Measurements from ENCODE around the gene TEAD1.

Gene TEAD1

DNA sequence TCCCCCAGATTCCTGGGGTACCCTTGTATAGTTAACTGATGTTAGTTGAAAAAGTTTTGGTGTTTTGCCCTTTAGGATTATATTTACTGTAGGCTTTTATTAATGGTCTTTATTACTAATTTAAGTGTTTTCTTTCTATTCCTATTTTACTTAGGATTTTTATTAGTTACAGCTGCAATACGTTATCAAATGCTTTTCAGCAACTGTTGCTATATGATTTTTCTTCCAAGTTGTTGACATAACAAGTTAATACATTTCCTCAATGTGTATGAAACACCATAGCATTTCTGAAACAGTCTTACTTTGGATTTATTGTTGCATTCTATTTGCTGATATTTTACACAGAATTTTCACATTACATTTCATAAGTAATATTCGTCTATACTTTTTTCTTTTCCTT, 253.7 kb downstream of the TEAD1 start:
- TF ChIP-seq SIN3A (IDR thresholded peaks at IDR 0.05; ENCODE audit: borderline replicate concordance, insufficient read depth, low read length) (no peak), TAF1 (IDR thresholded peaks at IDR 0.05; ENCODE audit: borderline replicate concordance, insufficient read depth, low read length) (no peak), POLR2AphosphoS5 (IDR thresholded peaks at IDR 0.05; ENCODE audit: low read depth, low read length) (no peak), FOXP2 (optimal IDR thresholded peaks at IDR 0.05; ENCODE audit: borderline replicate concordance, extremely low read depth, extremely low read length, insufficient read depth) (no peak)
- TF ChIP-seq, protein P1, sequence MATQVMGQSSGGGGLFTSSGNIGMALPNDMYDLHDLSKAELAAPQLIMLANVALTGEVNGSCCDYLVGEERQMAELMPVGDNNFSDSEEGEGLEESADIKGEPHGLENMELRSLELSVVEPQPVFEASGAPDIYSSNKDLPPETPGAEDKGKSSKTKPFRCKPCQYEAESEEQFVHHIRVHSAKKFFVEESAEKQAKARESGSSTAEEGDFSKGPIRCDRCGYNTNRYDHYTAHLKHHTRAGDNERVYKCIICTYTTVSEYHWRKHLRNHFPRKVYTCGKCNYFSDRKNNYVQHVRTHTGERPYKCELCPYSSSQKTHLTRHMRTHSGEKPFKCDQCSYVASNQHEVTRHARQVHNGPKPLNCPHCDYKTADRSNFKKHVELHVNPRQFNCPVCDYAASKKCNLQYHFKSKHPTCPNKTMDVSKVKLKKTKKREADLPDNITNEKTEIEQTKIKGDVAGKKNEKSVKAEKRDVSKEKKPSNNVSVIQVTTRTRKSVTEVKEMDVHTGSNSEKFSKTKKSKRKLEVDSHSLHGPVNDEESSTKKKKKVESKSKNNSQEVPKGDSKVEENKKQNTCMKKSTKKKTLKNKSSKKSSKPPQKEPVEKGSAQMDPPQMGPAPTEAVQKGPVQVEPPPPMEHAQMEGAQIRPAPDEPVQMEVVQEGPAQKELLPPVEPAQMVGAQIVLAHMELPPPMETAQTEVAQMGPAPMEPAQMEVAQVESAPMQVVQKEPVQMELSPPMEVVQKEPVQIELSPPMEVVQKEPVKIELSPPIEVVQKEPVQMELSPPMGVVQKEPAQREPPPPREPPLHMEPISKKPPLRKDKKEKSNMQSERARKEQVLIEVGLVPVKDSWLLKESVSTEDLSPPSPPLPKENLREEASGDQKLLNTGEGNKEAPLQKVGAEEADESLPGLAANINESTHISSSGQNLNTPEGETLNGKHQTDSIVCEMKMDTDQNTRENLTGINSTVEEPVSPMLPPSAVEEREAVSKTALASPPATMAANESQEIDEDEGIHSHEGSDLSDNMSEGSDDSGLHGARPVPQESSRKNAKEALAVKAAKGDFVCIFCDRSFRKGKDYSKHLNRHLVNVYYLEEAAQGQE (IDR thresholded peaks at IDR 0.05; ENCODE audit: insufficient read depth in 1 of 2, low read depth in 2 of 2, low read length in 2 of 2), result no peak

DNA sequence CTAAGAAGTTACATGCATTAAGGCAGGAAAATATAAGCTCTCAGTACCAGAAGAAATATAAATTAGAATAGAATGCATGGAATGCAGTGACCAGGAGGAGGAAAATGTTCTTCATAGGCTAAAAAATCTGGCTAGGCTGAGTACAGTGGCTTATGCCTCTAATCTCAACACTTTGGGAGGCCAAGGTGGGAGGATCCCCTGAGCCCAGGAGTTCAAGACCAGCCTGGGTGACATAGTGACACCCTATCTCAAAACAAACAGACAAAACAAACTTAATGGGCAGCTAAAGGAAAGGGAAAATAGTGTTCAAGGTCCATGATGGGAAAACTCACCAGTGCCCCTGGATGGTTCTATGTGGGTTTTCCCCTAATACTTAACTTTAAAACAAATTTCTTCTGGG, 256.6 kb downstream of the TEAD1 start:
- TF ChIP-seq POLR2AphosphoS5 (IDR thresholded peaks at IDR 0.05; ENCODE audit: low read depth, low read length) (no peak), TAF1 (IDR thresholded peaks at IDR 0.05; ENCODE audit: borderline replicate concordance, insufficient read depth, low read length) (no peak), FOXP2 (optimal IDR thresholded peaks at IDR 0.05; ENCODE audit: borderline replicate concordance, extremely low read depth, extremely low read length, insufficient read depth) (no peak), SIN3A (IDR thresholded peaks at IDR 0.05; ENCODE audit: borderline replicate concordance, insufficient read depth, low read length) (no peak)
- TF ChIP-seq, protein P1 (IDR thresholded peaks at IDR 0.05; ENCODE audit: insufficient read depth in 1 of 2, low read depth in 2 of 2, low read length in 2 of 2), result no peak

DNA sequence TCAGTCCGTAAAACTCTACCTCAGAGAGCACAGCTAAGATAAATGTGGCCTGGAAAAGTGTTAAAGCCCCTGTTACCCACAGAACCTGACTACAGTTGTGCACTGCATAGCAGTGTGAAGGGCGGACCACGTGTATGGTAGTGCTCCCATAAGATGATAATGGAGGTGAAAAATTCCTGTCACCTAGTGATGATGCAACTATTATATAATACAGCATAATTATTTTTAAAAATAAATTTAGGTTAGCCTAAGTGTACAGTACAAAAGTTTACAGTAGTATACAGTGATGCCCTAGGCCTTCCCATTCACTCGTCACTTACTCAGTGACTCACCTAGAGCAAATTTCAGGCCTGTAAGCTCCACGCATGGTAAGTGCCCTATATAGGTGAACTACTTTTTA, 258.3 kb downstream of the TEAD1 start:
- TF ChIP-seq, protein P1 (IDR thresholded peaks at IDR 0.05; ENCODE audit: insufficient read depth in 1 of 2, low read depth in 2 of 2, low read length in 2 of 2), result no peak
- TF ChIP-seq POLR2AphosphoS5 (IDR thresholded peaks at IDR 0.05; ENCODE audit: low read depth, low read length), result no peak

DNA sequence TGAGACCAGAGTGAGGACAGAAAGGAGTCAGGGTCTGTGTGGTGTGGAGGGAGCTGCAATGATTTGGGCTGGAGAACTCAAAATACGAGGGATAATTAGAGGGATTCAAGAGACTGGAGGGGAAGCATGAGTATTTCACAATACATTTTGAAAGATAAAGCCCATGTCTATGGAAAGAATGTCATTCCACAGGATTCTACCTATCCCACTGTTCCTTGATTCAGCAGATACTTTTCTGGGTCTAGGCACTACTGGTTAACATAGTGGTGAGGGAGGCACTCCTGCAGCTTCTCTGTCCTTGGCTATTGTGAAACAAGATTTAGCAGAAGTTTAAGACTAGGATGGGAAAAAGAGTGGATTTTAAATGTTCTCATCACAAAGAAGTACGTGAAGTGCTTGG, 262.0 kb downstream of the TEAD1 start:
- TF ChIP-seq POLR2AphosphoS5 (IDR thresholded peaks at IDR 0.05; ENCODE audit: low read depth, low read length) (no peak), SIN3A (IDR thresholded peaks at IDR 0.05; ENCODE audit: borderline replicate concordance, insufficient read depth, low read length) (no peak), FOXP2 (optimal IDR thresholded peaks at IDR 0.05; ENCODE audit: borderline replicate concordance, extremely low read depth, extremely low read length, insufficient read depth) (no peak), TAF1 (IDR thresholded peaks at IDR 0.05; ENCODE audit: borderline replicate concordance, insufficient read depth, low read length) (no peak)
- TF ChIP-seq, protein P1 (IDR thresholded peaks at IDR 0.05; ENCODE audit: insufficient read depth in 1 of 2, low read depth in 2 of 2, low read length in 2 of 2), result no peak

DNA sequence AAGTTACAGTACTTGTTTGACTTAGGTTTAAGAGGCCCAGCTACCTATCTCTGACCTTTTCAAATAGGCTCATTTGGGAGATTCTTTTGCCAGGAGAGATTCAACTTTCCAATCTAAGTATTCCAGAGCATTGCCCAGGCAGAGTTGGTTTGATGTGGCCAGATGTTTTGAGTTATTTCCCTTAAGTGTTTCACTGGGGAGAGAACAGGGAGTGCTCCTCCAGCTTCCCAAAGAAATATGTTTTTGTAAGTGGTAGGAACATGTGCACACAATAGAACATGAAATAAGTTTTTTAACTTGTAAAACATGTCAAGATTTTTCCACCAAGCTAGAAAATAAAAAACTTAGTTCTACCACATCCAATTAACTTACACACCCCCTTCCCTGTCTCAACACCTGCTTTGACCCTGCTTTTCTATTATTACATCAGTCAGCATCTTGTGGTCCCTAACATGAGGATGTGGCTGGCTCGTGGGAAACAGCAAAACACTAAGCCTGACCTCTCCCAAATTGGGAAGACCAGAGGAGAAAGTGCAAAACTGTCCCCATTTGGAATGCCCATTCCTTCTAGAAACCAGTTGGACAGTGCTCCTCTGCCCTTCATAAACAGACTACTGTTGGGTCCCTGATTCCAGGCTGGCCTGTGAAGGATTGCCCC, 264.5 kb downstream of the TEAD1 start:
- no peak for TF ChIP-seq SIN3A (IDR thresholded peaks at IDR 0.05; ENCODE audit: borderline replicate concordance, insufficient read depth, low read length)
- no peak for TF ChIP-seq TAF1 (IDR thresholded peaks at IDR 0.05; ENCODE audit: borderline replicate concordance, insufficient read depth, low read length)
- TF ChIP-seq POLR2AphosphoS5 (IDR thresholded peaks at IDR 0.05; ENCODE audit: low read depth, low read length), result no peak
- TF ChIP-seq, protein P1 (IDR thresholded peaks at IDR 0.05; ENCODE audit: insufficient read depth in 1 of 2, low read depth in 2 of 2, low read length in 2 of 2), result no peak
- no peak for TF ChIP-seq FOXP2 (optimal IDR thresholded peaks at IDR 0.05; ENCODE audit: borderline replicate concordance, extremely low read depth, extremely low read length, insufficient read depth)
